CD4-positive, alpha-beta T cell treated with Interleukin-6 at 100 ng/mL for 8 hours (primary cell): ENCODE measurements around the gene IGFL4.

Experiments
- DNase-seq: peaks from one replicate; pipeline ENCODE4 v3.0.0-alpha.2; 2020; ENCODE audit warnings: mixed read lengths, low spot score

IGFL4 gene

DNA sequence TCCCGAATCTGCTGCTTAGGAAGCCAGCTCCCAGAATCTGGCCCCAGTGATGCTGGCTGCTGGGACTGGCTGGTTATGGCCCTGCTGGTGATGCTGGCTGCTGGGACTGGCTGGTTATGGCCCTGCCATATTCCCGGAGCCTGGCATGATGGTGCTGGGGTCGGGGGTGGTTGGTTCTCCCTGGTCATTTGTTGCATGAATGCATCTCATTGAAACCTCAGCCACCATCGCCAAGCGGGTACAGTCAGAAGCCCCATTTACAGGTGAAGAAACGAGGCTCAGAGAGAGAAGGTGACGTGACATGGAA, 20.0 kb downstream of the IGFL4 start:
- DNase-seq: no peak

DNA sequence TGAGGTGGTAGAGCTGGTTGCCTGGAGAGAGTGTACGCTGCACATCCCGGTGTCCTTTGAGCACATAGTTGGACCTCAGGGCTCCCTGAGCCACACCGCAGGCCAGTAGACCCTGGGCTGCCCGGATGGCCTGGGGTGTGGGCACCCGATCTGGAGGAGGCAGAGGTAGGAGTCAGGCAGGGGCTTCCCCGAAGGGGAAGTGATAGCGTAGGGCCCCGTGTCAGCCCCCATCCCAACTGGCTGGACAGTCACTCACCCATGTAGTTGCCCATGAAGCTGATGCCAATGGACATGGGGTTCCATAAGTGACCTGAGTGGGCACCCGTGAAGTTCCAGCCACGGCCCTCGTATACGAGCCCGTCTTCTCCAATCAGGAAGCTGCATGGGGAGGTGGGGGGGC, 21.5 kb downstream of the IGFL4 start:
- no peak for DNase-seq

DNA sequence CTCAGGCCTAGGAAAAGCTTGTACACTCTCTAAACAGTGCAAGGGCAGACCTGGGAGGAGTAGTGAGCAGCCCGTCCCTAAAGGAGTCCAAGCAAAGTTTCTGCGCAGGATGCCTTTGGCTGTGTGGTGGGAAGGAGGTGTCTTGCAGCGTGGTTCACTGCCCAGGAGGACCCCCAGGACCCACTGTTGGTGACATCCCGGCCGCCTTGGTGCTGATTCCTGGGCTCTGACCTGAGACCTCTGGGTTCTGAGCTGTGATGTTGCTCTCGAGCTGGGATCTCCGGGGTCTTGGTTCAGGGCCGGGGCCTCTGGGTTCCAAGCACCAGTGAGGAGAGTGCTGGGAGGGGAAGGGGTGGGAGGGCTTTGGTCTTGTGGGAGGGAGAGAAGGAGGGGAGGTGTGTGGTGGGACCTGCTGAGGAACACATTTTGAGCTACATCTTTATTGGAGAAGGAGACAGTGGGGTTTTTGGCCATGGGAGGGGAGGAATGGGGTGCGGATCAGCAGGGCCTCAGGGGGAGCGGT, 22.0 kb downstream of the IGFL4 start:
- DNase-seq: no peak

DNA sequence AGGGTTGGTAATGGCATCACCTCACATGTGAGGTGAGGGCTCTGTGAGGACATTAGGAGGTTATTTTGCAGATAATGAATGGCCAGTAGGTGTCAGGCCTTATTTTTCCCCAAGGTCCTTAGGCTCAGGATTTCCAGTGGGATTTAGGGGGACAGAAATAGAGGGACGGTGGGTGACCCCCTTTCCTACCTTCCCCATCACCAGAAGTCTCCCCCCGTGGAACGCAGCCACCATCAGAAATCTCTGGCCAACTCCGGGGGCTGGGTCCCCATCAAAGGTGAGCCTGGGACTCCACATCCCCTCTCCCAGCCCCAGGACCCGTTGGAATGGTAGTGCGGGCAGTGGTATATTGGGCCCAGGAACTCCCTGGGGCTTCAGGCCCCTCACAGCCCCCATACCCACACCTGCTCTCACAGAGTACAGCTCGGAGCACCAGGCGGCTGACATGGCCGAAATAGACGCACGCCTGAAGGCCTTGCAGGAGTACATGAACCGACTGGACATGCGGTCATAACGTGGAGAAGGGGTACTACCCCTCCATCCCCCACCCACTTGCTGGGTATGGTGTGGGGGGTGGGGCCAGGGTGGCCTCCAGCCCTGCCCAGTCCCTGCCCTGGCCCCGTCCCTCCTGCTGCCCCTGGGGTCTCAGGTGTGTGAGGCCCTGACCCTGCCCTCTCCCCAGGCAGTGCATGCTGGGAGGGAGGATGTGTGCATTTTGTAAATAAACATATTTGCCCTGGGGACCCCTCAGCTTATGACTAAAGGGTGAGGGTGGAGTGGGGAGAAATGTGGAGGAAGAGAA, 22.7 kb downstream of the IGFL4 start:
- no peak for DNase-seq

DNA sequence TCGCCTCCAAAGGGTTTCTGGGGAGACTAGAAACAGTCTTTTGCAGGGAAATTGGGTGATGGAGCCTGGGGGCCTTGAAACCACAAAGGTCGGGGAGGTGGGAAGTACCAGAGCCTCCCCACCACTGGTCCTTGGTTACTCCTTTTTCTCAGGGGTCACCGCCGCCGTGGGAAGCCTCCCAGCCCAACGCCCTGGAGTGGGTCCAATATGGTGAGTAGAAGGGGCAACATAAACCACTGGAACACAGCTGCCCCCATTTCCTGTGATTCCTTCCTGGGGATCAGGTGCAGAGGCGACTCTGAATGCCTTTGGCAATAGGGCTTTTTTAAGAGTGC, 23.7 kb downstream of the IGFL4 start:
- no peak for DNase-seq

DNA sequence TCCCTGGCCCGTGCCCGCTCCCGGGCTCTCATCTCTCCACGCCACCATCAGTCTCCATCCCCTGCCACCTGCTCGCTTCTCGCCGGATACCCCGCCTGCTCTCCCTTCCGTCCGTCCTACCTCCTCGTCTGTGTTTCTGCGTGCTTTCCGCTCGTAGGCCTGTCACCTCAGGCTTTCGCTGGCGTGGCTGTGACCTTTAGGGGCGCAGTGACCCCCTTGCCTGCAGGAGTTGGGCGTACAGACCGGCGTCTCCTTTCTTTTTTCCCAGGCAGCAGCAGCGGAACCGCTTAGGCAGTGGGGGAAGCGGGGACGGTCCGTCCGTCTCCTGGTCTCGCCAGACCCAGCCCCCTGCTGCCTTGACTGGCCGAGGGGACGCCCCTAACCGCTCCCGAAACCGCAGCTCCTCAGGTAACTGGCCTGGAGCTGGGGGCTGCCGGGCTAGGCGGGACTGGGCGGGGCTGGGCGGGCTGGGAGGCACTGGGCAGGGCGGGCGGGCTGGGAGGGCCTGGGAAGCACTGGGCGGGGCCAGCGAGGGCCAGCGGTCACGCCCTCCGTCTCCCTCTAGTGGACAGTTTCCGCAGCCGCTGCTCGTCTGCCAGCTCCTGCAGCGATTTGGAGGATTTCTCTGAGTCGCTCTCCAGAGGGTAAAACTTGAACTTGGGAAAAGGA, 24.2 kb downstream of the IGFL4 start:
- DNase-seq: peak; percentile 84

DNA sequence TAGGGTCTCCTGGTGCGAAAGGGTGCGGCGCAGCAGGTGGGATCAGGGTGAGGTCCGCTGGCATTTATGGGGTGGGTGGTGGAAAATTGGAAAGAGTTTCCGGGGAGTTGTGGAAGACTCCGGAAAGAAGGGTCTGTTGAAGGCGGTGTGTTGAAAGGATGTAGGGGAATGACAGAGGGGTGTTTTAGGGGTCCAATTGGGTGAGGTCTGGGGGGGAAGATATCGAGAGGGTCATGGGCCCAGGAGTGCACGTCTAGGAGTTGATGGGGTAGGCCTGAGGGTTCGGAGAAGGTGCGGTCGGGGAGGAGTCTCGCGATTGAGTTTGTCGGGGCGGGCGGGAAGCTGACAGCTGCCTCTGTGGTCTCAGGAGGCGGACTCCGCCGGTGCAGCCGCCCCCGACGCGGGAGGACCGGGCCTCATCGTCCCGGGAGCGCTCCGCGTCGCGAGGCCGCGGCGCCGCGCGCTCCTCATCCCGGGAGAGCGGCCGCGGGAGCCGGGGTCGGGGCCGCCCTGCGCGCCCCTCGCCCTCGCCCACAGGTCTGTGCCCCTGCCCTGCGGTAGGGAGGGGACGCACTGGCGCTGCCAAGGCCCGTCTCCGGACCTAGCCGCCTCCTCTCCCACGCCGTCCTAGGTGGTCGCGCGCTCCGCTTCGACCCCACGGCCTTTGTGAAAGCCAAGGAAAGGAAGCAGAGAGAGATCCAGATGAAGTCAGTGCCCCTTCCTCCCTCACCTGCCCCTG, 24.9 kb downstream of the IGFL4 start:
- peak; percentile 10 for DNase-seq

DNA sequence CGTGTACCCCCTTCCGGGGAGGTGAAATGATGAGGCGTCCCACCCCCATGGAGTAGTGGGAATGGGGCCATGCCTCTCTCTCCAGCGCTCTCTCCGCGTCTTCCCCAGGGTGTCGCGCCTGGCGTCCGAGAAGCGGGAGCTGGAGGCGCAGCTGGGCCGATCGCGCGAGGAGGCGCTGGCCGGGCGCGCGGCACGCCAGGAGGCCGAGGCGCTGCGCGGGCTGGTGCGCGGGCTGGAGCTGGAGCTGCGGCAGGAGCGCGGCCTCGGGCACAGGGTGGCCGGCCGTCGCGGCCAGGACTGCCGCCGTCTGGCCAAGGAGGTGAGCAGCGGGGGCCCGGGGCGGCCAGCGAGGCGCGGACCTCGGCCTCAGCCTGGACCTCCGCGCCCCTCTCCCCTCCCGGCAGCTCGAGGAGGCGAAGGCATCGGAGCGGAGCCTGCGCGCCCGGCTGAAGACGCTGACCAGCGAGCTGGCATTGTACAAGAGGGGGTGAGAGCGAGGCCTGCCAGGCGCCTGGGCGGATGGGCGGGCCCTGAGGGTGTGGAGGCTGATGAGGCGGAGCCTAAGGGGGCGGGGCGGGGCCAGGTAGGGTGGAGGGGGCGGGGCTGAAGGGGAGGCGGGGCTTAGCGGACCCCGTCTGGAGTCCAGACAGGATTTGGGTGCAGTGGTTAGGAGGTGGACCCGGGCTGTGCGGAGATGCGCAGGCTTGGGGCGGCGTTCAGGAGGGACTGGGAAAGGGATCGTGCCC, 25.7 kb downstream of the IGFL4 start:
- DNase-seq: peak; percentile 60

DNA sequence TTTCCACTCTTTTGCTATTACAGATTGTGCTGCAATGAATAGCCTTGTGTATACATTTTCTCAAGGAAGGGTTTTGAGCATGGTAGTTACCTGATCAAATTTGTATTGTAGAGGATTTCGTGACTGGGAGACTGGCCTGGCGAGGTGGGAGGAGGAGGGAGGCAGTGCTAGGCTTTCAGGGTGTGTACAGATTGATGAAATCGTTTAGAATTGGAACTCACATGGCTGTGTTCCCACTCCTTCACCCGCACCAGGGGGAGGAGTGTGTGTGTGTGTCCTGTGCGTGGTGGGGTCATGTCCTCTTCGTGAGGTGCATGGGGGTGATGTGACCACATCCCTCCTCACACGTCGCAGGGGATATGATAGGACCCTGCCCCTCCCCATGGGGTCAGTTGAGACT, 26.3 kb downstream of the IGFL4 start:
- DNase-seq: no peak

DNA sequence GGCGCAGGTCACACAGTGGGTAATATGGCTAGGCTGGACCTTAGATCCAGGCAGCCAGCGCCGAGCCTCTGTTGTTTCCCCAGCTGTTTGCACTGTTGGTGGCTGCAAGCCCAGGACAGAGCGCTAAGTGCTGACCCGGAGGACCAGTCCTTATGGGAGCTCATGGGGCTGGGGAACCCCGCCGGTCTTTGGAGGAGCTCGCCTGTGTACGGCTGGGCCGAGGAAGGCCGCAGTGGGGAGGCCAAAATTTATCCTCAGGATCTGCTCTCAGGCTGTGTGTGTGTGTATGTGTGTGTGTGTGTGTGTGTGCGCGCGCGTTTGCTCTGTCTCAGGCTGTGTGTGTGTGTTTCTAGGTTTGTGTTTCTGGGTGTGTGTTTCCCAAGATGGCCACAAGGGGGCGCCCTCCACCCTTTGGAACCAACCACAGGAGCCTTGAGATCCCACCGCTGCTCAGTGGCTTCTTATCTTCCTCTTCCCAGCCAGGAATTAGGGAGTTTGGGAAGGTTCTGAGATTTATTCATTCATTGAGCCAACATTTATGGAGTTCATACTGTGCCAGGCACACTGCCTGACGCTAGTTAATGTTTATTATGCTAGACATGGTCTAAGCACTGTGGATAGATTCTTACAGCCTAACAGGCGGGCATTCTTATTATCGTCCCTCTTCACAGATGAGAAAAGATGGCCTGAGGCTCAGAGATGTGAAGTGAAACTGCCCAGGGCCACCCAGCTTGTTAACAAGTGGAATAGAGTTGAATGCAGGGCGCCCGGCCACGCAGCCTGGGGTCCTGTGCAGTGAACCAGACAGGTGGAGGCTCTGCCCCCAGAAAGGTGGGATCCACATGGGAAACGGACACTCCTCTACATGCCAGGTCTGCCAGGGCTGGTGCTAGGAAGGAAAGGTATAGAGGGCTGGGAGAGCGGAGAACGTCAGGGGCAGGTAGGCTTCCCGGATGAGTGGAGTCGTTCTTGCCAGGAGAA, 31.0 kb downstream of the IGFL4 start:
- peak; percentile 51 for DNase-seq

DNA sequence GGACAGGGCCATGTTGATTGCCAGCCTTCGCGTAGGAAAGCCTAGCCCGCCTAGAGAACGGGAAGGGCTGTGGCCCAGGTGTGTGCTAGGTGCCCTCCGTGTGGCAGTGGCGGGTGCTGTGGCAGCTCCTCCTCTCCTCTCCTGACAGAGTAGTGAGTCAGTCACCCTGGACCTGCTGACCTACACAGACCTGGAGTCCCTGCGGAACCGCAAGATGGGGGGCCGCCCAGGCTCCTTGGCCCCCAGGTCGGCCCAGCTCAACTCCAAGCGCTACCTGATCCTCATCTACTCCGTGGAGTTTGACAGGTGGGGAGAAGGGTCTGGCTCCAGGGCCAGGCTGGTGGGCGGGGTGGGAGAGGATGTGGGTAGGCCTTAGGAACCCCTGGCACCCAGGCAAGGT, 34.4 kb downstream of the IGFL4 start:
- no peak for DNase-seq

DNA sequence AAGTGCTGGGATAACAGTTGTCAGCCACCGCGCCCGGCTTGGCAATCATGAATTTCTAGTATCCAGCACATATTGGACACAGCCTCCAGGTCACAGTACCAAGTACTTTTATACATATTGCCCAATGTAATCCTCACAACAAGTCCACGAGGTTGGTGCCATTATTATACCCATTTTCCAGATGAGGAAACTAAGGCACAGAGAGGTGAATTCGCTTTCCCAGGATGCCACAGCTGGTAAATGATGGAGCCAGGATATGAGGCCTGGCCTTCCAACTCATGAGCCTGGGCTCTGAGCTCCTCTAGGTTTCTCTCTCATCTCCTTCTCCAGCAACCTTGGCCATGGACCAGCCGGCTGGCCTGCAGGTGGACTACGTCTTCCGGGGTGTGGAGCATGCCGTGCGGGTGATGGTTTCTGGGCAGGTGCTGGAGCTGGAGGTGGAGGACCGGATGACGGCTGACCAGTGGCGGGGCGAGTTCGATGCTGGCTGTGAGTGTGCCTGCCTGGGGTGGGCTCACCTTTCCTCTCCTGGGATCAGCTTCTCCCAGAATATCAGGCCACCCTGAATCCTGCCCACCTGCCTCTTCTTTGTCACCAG, 38.0 kb downstream of the IGFL4 start:
- DNase-seq: no peak

DNA sequence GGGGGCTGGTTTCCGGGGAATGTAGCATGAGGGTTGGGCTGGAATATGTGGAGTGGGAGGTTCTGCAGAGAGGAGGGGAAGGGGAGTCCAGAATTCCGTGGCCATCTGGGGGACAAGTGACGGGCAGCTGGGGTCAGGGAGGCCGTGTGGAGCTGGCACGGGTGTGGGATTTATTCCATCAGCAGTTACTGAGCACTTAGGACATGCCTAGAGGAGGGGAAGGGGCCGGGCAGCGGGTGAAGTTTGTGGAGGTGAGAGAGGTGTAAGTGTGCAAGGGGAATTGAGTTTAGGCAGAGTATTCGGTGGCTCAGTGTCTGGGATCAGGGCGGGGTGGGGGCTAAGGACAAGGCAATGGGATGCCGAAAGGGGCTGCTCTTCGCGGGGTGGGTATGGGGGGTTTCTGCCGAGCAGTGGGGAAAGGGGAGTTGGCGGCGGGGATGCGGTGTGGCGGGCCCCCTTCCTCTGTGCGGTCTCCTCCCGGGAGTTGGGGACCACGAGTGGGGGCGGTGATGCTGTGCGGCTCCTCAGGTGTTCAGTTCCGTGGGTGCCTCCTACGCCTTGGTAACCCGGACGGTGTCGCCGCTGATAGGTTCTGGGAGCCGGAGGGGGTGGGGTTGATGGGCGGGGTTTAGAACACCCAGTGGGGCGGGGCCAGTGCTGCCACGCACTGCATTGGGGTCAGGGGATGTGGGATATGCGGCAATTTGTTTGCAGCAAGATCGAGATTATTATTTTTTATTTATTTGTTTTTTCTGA, 40.1 kb downstream of the IGFL4 start:
- DNase-seq: peak; percentile 82

DNA sequence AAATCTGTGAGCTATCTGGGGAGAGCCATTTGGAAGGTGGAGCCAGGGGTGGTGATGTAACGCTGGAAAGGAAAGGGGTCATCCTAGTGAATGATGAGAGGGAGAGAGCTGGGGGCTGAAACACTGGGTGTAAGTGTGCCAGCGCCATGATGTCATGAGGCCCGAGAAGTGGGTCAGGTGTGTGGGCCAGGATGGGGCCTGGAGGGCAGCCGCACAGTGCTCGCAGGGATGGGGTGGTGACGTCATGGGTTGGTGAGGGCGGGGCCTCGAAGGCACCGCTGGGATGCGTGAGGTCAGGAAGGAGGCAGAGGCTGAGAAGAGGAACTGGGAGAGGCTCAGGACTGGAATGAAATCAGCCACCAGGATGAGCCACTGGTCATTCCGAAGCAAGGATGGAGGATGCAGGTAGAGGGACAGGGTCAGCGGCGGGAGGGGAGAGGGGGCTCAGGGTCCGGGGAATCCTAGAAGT, 41.1 kb downstream of the IGFL4 start:
- no peak for DNase-seq

DNA sequence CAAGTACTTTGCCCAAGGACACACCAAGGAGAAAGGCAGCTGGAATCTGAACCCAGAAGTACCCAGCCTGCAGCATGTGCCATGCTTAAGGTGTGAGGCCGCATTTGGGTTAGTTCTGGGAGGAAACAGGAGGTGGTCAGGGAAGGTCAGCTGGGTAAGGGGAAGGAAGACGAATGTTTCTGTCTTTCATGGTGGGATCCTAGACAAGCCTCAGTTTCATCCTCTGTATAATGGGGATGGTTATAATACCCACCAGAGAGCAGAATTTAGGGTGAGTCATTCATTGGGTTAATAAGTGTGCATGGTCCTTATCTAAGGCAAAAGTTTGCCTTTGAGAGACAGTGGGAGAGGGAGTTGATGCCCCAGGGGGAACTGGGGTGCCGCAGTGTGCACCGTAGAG, 42.0 kb downstream of the IGFL4 start:
- no peak for DNase-seq

DNA sequence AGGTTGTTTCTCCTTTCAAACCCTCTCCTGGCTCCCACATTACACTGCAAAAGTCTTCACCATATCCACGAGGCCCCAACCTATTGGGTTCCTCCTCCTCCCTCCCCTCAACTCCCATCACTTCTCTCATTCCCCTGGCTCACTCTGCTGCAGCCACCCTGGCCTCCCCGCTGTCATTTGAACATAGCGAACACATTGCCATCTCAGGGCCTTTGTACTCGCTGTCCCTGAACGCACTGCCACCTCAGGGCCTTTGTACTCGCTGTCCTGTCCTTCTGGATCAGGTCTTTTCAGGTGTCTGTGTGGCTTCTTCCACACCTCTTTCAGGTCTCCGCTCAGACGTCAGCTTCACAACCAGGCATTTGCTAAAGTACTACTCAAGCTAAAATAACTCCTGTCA, 43.9 kb downstream of the IGFL4 start:
- DNase-seq: no peak

DNA sequence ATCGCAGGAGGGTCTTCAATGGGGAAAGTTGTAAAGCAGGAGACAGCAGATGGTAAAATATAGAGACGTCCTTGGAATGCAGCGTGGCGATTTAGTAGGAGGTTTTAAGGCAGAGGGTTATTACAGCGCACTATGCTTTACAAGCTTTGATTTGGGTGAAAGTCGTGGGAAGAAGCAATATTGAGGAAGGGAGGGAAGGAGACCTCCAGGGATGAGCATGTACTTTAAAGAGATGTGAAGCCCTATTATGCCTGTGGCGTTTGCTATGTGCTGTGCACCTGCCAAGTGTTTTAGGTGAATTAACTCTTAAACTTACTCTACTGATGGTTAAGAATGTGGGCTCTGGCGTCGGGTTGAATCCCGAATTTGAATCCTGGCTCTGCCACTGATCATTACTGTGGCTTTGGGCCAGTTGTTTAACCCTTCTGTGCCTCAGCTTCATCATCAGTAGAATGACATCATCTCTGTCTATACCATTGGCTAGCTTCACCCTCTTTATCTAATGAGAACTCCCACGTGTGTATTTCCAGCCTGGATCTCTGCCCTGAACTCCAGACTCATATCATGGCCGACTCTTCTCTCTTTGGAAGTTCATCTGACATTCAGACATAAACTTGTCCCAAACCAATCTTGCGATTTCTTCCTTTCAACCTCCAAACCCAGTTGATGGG, 45.0 kb downstream of the IGFL4 start:
- DNase-seq: no peak

DNA sequence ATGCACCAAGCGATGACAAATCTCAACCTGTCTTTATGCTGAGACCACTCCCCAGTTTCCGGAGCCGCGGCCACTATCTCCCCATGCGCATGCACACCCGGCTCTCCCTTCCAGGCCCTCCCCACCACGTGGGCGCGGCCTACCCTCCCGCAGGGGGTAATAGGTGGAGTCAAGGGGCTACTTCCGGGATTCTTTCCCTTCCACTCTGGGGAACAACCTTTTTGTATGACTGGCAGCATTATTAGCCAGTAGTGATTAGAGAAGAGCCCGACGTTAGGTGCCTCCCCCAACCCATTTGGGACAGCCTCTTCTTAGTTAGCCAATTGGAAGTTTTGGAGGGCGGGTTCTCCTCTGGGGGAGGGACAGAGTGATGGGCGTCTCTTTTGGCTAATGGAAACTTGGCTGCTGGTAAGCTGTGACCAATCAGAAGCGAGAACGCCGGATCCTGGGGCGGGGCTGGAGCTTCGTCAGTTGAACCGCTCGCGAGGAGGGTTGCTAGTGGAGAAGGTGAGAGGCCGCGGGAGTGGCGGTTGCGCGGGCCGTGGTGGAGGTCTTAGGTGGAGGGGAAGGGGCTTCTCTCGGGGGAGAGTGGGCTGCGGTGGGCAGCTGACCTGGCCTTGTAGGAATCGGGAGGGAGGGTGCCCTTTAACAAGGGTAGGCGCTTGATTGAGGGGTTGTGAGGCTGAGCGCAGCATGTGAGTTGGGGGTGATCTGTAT, 45.6 kb downstream of the IGFL4 start, which contains the start of gene CCDC61:
TSS of gene CCDC61 (plus strand) at position 470 of the 717 bp plus-strand sequence. CDS start 7,552 bp downstream, outside the sequence.
- peak; percentile 99 for DNase-seq
